ENCODE measurements around the gene AGBL4.

DNA sequence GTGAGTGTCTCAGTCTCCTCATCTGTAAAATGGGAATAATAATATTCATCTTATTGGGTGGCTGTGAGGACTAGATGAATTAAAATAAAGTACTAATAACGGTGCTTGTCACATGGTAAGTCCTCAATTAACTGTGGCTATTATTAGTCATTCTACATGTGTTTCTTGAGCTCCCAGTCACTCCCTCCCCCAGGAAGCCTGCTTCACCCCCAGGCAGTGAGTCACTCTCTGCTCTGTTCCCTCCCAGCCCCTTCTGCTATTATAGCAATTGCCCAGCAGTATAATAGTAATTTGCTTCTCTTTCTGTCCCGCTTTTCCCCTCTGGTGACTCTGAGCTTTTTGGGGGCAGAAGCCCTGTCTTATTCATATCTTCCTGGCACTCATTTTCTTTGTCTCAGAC is 1349.1 kb downstream of the AGBL4 start:
- TF ChIP-seq ZSCAN23 (tag by site-specific recombination; IDR thresholded peaks at IDR 0.05) (no peak), ZNF266 (tag by site-specific recombination; IDR thresholded peaks at IDR 0.05; ENCODE audit: low read depth) (no peak), REST (tag by site-specific recombination; IDR thresholded peaks at IDR 0.05) (no peak)

Measured in HEK293 (cell line).